Measurements from ENCODE around the gene NHLH1.

GRCh38 chr1:160354388-160354985 lies 12.4 kb upstream of the NHLH1 start:
- peak; percentile 84 for TF ChIP-seq CTCF (conservative IDR thresholded peaks at IDR 0.05; ENCODE audit: low read length)
- no peak for TF ChIP-seq EZH2phosphoT487 (IDR thresholded peaks at IDR 0.05; ENCODE audit: borderline replicate concordance, low read depth, low read length)

All from OCI-LY7 (cell line).